HG02678 (cell line): ENCODE results near the gene PLA2G1B.
A peak's percentile ranks its signal among the peaks of the same experiment; 100 is the strongest.

Source experiments
- ATAC-seq: cut with Tn5 transposase; IDR thresholded peaks from one replicate; pipeline ENCODE4 v1.9.1; 2021; ENCODE audit warnings: mild to moderate bottlenecking, moderate library complexity; ENCODE audit not compliant: unreplicated experiment

Gene PLA2G1B

GRCh38 chr12:120328228-120328627 is 649 bp upstream of the PLA2G1B start:
- no peak for ATAC-seq

GRCh38 chr12:120324841-120325417 is 2.6 kb downstream of the PLA2G1B start:
- no peak for ATAC-seq

GRCh38 chr12:120323772-120324171 is 3.8 kb downstream of the PLA2G1B start:
- no peak for ATAC-seq

- ATAC-seq = no peak
Measured at GRCh38 chr12:120321382-120322202, 6.0 kb downstream of the PLA2G1B start.

GRCh38 chr12:120317224-120318105 is 10.1 kb downstream of the PLA2G1B start:
- peak; percentile 99 for ATAC-seq

GRCh38 chr12:120316798-120317223 is 10.8 kb downstream of the PLA2G1B start:
- ATAC-seq = no peak

- ATAC-seq = no peak
Measured at GRCh38 chr12:120314220-120314619, 13.4 kb downstream of the PLA2G1B start.

GRCh38 chr12:120301962-120302815 is 25.4 kb downstream of the PLA2G1B start, which contains the start of gene SIRT4:
TSS of gene SIRT4 (plus strand) at chr12:120302321. CDS start at chr12:120303562, 1,241 bp downstream.
- peak; percentile 98 for ATAC-seq

GRCh38 chr12:120292661-120293531 is 34.7 kb downstream of the PLA2G1B start, which contains the start of gene RNU4-1:
TSS of gene RNU4-1 (minus strand) at chr12:120293237.
- peak; percentile 46 for ATAC-seq

GRCh38 chr12:120292411-120292660 is 35.2 kb downstream of the PLA2G1B start:
- ATAC-seq = peak; percentile 17

- ATAC-seq = no peak
Measured at GRCh38 chr12:120290609-120291305, 36.8 kb downstream of the PLA2G1B start.

GRCh38 chr12:120287491-120287890 is 40.1 kb downstream of the PLA2G1B start:
- no peak for ATAC-seq

- ATAC-seq = no peak
Measured at GRCh38 chr12:120286768-120287490, 40.6 kb downstream of the PLA2G1B start.

- ATAC-seq = no peak
Measured at GRCh38 chr12:120284381-120284780, 43.2 kb downstream of the PLA2G1B start.

- ATAC-seq = no peak
Measured at GRCh38 chr12:120283318-120283717, 44.3 kb downstream of the PLA2G1B start.

GRCh38 chr12:120278137-120279069 is 49.2 kb downstream of the PLA2G1B start:
- no peak for ATAC-seq

- no peak for ATAC-seq
Measured at GRCh38 chr12:120276734-120277133, 50.8 kb downstream of the PLA2G1B start.
